ENCODE results near the gene LRRC45. TPM values are rescaled to one million over a fixed set of nuclear protein-coding genes. Genes with fewer than 3 reads are reported as not detected.

LRRC45 gene
- total RNA-seq, 1 experiment from 2014 or later = 40.1 TPM

DNA sequence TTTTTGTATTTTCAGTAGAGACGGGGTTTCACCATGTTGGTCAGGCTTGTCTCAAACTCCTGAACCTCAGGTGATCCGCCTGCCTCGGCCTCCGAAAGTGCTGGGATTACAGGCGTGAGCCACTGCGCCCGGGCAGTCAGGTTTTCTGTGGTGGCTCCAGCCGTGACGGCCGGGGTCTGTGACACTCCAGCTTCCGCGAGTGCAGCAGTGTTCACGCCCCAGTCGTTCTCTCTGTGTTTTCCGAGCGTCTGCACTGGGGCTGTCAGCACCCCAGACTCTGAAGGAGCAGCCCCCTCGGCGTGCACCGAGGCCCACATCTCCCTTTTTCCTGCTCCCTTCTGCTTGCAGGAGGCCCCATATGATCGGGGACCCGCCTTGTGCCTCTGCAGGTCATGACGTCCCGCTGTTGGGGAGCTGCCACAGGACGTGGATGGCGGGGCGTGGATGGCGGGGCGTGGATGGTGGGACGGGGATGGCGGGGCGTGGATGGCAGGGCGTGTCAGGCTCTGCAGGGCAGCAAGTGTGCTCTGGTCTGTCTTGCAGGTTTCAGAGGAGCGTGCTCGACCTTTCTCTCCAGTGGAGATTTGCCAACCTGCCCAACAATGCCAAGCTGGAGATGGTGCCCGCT lies 40.0 kb upstream of the LRRC45 start (continued):
- TF ChIP-seq, protein P1, sequence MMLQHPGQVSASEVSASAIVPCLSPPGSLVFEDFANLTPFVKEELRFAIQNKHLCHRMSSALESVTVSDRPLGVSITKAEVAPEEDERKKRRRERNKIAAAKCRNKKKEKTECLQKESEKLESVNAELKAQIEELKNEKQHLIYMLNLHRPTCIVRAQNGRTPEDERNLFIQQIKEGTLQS (IDR thresholded peaks at IDR 0.05) = no peak
- TF ChIP-seq CBX3 (IDR thresholded peaks at IDR 0.05; ENCODE audit: low read depth) = no peak
- TF ChIP-seq ELF1 (IDR thresholded peaks at IDR 0.05; ENCODE audit: borderline replicate concordance, low read depth) = no peak
- TF ChIP-seq EZH2phosphoT487 (IDR thresholded peaks at IDR 0.05; ENCODE audit: borderline replicate concordance) = no peak
- no peak for TF ChIP-seq JUND (IDR thresholded peaks at IDR 0.05)
- TF ChIP-seq ZFX (IDR thresholded peaks at IDR 0.05) = no peak
- TF ChIP-seq, protein P2, sequence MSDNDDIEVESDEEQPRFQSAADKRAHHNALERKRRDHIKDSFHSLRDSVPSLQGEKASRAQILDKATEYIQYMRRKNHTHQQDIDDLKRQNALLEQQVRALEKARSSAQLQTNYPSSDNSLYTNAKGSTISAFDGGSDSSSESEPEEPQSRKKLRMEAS (IDR thresholded peaks at IDR 0.05) = no peak
- TF ChIP-seq EZH2 (IDR thresholded peaks at IDR 0.05) = no peak
- no peak for TF ChIP-seq SRF (IDR thresholded peaks at IDR 0.05; ENCODE audit: low read depth)

DNA sequence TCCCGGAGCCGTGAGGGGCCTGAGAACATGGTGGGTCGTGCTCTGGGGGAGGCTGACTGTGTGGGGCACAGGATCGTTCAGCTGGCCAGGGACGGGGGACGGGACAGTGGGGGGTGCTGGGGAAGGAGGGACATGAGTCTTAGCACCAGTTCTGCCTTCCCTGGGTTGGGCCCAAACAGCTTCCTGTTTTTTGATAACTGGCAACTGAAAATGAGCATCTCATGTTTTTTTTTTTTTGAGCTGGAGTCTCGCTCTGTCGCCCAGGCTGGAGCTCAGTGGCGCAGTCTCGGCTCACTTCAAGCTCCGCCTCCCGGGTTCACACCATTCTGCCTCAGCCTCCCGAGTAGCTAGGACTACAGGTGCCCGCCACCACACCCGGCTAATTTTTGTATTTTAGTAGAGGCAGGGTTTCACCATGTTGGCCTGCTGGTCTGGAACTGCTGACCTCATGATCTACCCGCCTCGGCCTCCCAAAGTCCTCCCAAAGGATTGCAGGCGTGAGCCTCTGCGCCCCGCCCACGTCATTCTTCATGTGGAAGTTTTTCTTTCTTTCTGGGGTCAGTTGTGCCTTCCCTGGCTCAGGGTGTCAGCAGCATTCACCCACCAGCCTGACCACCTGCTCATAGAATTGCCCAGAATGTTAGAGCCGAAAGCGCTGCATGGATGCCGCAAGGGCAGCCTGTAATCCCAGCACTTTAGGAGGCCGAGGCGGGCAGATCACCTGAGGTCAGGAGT lies 39.3 kb upstream of the LRRC45 start:
- H3K27me3 ChIP-seq (ENCODE audit: insufficient read depth, low read length) = no peaks in the 10 kb centered on the region
- BruUV-seq (replicated peaks) = no TSS peak
- peaks cover 0 to 16% of the 10 kb centered on the region in 2 experiments; a peak in 2 of 4 replicates for H3K4me1 ChIP-seq (ENCODE audit: control insufficient read depth in 1 of 2, insufficient read depth in 2 of 2, low read length in 2 of 2)
- no peak overlapping the region for H3K9ac ChIP-seq (ENCODE audit: low read length)
- POLR2A ChIA-PET = no interaction called here
- ATAC-seq (no peak), DNase-seq (ENCODE audit: low read depth, low spot score) (no peak)
- H2AFZ ChIP-seq (ENCODE audit: low read depth, low read length, poor library complexity, severe bottlenecking) = no peak overlapping the region
- no peaks in the 10 kb centered on the region for H3K9me2 ChIP-seq (ENCODE audit: insufficient read depth)
- CTCF ChIA-PET = interaction anchor here (1.2 kb wide), 1 partner anchor 36 kb away, joined by 3 read pairs; no protein-coding TSS in a partner anchor
- H3K36me3 ChIP-seq (ENCODE audit: control insufficient read depth in 1 of 2, insufficient read depth in 2 of 2, low read length in 2 of 2) = peaks cover 16 to 22% of the 10 kb centered on the region in 2 experiments
- intact Hi-C loops (cut with micrococcal nuclease) = no loop called here
- no peaks in the 10 kb centered on the region; the same call in 1 of the 2 replicates for H3K79me2 ChIP-seq (ENCODE audit: insufficient read depth, low read length)
- no peak overlapping the region for H3K4me3 ChIP-seq (replicated peaks in 1 of 2; ENCODE audit: low read depth in 1 of 2, low read length in 2 of 2)
- H4K20me1 ChIP-seq (ENCODE audit: insufficient read depth) = no peaks in the 10 kb centered on the region
- no peaks in the 10 kb centered on the region for H3K9me3 ChIP-seq (ENCODE audit: control insufficient read depth in 1 of 2, insufficient read depth in 1 of 2, low read depth in 1 of 2, low read length in 2 of 2)
- RAD21 ChIA-PET (ENCODE audit: low non-redundant PET in 1 of 2, low total read pairs in 2 of 2, uncharacterized antibody in 2 of 2, unreplicated experiment in 2 of 2) = no interaction called here
- TF ChIP-seq ZFX (IDR thresholded peaks at IDR 0.05) = no peak
- no peak for TF ChIP-seq RAD21 (IDR thresholded peaks at IDR 0.05; ENCODE audit: low read depth)
- no peak for TF ChIP-seq EGR1 (IDR thresholded peaks at IDR 0.05; ENCODE audit: low read depth)
- TF ChIP-seq EZH2phosphoT487 (IDR thresholded peaks at IDR 0.05; ENCODE audit: borderline replicate concordance) = no peak
- no peak for TF ChIP-seq CBX3 (IDR thresholded peaks at IDR 0.05; ENCODE audit: low read depth)
- TF ChIP-seq, protein P2 (IDR thresholded peaks at IDR 0.05) = no peak
- TF ChIP-seq, protein P1 (IDR thresholded peaks at IDR 0.05) = no peak
- no peak for TF ChIP-seq ELF1 (IDR thresholded peaks at IDR 0.05; ENCODE audit: borderline replicate concordance, low read depth)
- TF ChIP-seq, protein P3, sequence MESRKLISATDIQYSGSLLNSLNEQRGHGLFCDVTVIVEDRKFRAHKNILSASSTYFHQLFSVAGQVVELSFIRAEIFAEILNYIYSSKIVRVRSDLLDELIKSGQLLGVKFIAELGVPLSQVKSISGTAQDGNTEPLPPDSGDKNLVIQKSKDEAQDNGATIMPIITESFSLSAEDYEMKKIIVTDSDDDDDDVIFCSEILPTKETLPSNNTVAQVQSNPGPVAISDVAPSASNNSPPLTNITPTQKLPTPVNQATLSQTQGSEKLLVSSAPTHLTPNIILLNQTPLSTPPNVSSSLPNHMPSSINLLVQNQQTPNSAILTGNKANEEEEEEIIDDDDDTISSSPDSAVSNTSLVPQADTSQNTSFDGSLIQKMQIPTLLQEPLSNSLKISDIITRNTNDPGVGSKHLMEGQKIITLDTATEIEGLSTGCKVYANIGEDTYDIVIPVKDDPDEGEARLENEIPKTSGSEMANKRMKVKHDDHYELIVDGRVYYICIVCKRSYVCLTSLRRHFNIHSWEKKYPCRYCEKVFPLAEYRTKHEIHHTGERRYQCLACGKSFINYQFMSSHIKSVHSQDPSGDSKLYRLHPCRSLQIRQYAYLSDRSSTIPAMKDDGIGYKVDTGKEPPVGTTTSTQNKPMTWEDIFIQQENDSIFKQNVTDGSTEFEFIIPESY (IDR thresholded peaks at IDR 0.05; ENCODE audit: extremely low read depth, insufficient replicate concordance, low read length) = no peak
- H3K4me2 ChIP-seq (ENCODE audit: low read length) = no peak overlapping the region
- no peak overlapping the region for H3K27ac ChIP-seq (ENCODE audit: low read depth, low read length)
